ENCODE data around the gene TRIM40. TPM values are rescaled to one million over a fixed set of nuclear protein-coding genes. Genes with fewer than 3 reads are reported as not detected.

Gene TRIM40
- total and polyA plus RNA-seq, 8 donors: not detected

- no peak for DNase-seq
- 70 to 93% (median 86%) methylated on average over 5 of the region's 5 CpGs for WGBS, 5 donors
- peaks cover 0 to 4% (median 0%) of the 10 kb centered on the region in 3 donors for H3K27me3 ChIP-seq
These were observed 48.6 kb downstream of the TRIM40 start for GRCh38 chr6:30184417-30185031.

GRCh38 chr6:30185846-30186484, 50.0 kb downstream of the TRIM40 start:
- DNase-seq: no peak
- H3K36me3 ChIP-seq: peaks cover 44 to 65% (median 63%) of the 10 kb centered on the region in 4 donors
- no peaks in the 10 kb centered on the region for H3K27me3 ChIP-seq
- TF ChIP-seq POLR2AphosphoS5 (IDR thresholded peaks at IDR 0.05) (no peak), EP300 (IDR thresholded peaks at IDR 0.05) (no peak), POLR2A (IDR thresholded peaks at IDR 0.05) (no peak)
- TF ChIP-seq, protein P1, sequence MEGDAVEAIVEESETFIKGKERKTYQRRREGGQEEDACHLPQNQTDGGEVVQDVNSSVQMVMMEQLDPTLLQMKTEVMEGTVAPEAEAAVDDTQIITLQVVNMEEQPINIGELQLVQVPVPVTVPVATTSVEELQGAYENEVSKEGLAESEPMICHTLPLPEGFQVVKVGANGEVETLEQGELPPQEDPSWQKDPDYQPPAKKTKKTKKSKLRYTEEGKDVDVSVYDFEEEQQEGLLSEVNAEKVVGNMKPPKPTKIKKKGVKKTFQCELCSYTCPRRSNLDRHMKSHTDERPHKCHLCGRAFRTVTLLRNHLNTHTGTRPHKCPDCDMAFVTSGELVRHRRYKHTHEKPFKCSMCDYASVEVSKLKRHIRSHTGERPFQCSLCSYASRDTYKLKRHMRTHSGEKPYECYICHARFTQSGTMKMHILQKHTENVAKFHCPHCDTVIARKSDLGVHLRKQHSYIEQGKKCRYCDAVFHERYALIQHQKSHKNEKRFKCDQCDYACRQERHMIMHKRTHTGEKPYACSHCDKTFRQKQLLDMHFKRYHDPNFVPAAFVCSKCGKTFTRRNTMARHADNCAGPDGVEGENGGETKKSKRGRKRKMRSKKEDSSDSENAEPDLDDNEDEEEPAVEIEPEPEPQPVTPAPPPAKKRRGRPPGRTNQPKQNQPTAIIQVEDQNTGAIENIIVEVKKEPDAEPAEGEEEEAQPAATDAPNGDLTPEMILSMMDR (IDR thresholded peaks at IDR 0.05): no peak
- no peak overlapping the region for H3K27ac ChIP-seq
- peaks cover 0 to 2% (median 0%) of the 10 kb centered on the region in 4 donors for H3K9me3 ChIP-seq
- H3K4me1 ChIP-seq: no peaks in the 10 kb centered on the region
- H3K4me3 ChIP-seq: no peak overlapping the region
- 92 to 95% (median 94%) methylated on average over 20 of the region's 20 CpGs for WGBS, 5 donors
- intact Hi-C loops (cut with DNase I; ENCODE audit: low total_unique reads): no loop called here

More at GRCh38 chr6:30184417-30185031, 48.6 kb downstream of the TRIM40 start:
- Histone ChIP-seq H3K27ac (no peak overlapping the region), H3K4me3 (no peak overlapping the region), H3K9me3 (peaks cover 0 to 12% (median 7%) of the 10 kb centered on the region in 4 donors), H3K36me3 (peaks cover 31 to 51% (median 48%) of the 10 kb centered on the region in 4 donors), H3K4me1 (no peaks in the 10 kb centered on the region)
- TF ChIP-seq EP300 (IDR thresholded peaks at IDR 0.05): no peak
- TF ChIP-seq POLR2AphosphoS5 (IDR thresholded peaks at IDR 0.05): no peak
- TF ChIP-seq, protein P1 (IDR thresholded peaks at IDR 0.05): no peak
- TF ChIP-seq POLR2A (IDR thresholded peaks at IDR 0.05): no peak
- intact Hi-C loops (cut with DNase I; ENCODE audit: low total_unique reads): no loop called here

- no peaks in the 10 kb centered on the region for H3K4me1 ChIP-seq
- TF ChIP-seq, protein P1 (IDR thresholded peaks at IDR 0.05): no peak
- no peak for TF ChIP-seq POLR2AphosphoS5 (IDR thresholded peaks at IDR 0.05)
- no peak for TF ChIP-seq POLR2A (IDR thresholded peaks at IDR 0.05)
- no peak for TF ChIP-seq EP300 (IDR thresholded peaks at IDR 0.05)
- no peak overlapping the region for H3K27ac ChIP-seq
- intact Hi-C loops (cut with DNase I; ENCODE audit: low total_unique reads): no loop called here
- DNase-seq: no peak
- no peak overlapping the region for H3K4me3 ChIP-seq
- no peaks in the 10 kb centered on the region for H3K27me3 ChIP-seq
- 93 to 96% (median 96%) methylated on average over 5 of the region's 5 CpGs for WGBS, 5 donors
- peaks cover 53 to 87% (median 84%) of the 10 kb centered on the region in 4 donors for H3K36me3 ChIP-seq
- H3K9me3 ChIP-seq: no peaks in the 10 kb centered on the region
These were observed 52.6 kb downstream of the TRIM40 start for GRCh38 chr6:30188541-30188940.

DNA sequence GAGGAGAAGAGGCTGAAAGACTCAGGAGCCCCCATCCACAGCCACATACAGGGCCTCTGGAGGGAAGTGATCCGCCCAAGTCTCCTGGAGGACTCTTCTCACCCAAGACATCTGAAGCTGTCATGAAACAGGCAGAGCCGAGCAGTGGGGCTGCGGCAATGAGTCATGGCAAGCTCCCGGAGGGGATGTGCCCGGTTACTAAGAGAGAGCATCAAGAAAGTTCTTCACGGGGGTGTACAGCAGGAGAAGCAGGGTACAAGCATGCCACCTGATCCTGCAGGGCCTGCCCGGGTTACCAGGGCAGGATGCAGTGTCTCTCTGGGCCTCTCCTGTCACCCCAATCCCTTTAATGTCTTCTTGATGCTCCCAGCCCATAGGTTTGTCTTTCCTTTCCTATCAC, 56.1 kb downstream of the TRIM40 start:
- no peaks in the 10 kb centered on the region for H3K9me3 ChIP-seq
- no peaks in the 10 kb centered on the region for H3K4me1 ChIP-seq
- 91 to 97% (median 95%) methylated on average over 7 of the region's 7 CpGs for WGBS, 5 donors
- TF ChIP-seq, protein P1 (IDR thresholded peaks at IDR 0.05): no peak
- TF ChIP-seq POLR2AphosphoS5 (IDR thresholded peaks at IDR 0.05) (no peak), POLR2A (IDR thresholded peaks at IDR 0.05) (no peak), EP300 (IDR thresholded peaks at IDR 0.05) (no peak)
- no peaks in the 10 kb centered on the region for H3K27me3 ChIP-seq
- H3K4me3 ChIP-seq: no peak overlapping the region
- intact Hi-C loops (cut with DNase I; ENCODE audit: low total_unique reads): no loop called here
- peaks cover 70 to 94% (median 91%) of the 10 kb centered on the region in 4 donors for H3K36me3 ChIP-seq
- H3K27ac ChIP-seq: no peak overlapping the region
- DNase-seq: no peak
